Chondrocyte (in vitro differentiated cells): ENCODE data around the gene ELK1. TPM values are rescaled to one million over a fixed set of nuclear protein-coding genes. Genes with fewer than 3 reads are reported as not detected.
"Not testable (repeated sequence)": the region's sequence is repeated elsewhere in the genome, so short reads cannot be mapped to it uniquely, and the experiment has no call there.

Source experiments
- DNase-seq: peaks from one replicate; pipeline ENCODE4 v3.0.0; 2021; ENCODE audit warnings: mixed read lengths, low spot score
- H3K27ac Mint-ChIP-seq: one replicate; pipeline ENCODE4 v1.8.0; 2021; ENCODE audit warnings: mild to moderate bottlenecking, moderate library complexity, mixed read lengths; ENCODE audit not compliant: unreplicated experiment
- H3K27me3 Mint-ChIP-seq: 2 replicates; pipeline ENCODE4 v1.8.0; 2021; ENCODE audit warnings: low read depth, mixed read lengths
- H3K36me3 Mint-ChIP-seq: 2 replicates; pipeline ENCODE4 v1.8.0; 2021; ENCODE audit warnings: low read depth, mixed read lengths
- H3K4me1 Mint-ChIP-seq: 2 replicates; pipeline ENCODE4 v1.8.0; 2021; ENCODE audit warnings: low read depth, mild to moderate bottlenecking, mixed read lengths
- H3K4me3 Mint-ChIP-seq: one replicate; pipeline ENCODE4 v1.8.0; 2021; ENCODE audit warnings: mild to moderate bottlenecking, moderate library complexity, mixed read lengths; ENCODE audit not compliant: unreplicated experiment
- H3K9me3 Mint-ChIP-seq: 2 replicates; pipeline ENCODE4 v1.8.0; 2021; ENCODE audit warnings: low read depth, mixed read lengths
- total RNA-seq: library from RNA; stranded (reverse); gene quantifications from 3 replicates; pipeline ENCODE4 v1.2.1, GENCODE V29; 2021
- TF ChIP-seq, protein P1 (sequence below): fragments of 200-600 bp; sonication (generic); IDR thresholded peaks from 2 replicates; pipeline ENCODE4 v1.5.0; 2021; ENCODE audit warnings: antibody characterized with exemption, mild to moderate bottlenecking, moderate library complexity

ELK1 gene
- total RNA-seq, 1 donor from 2014 or later: 32.6 TPM

GRCh38 chrX:47683184-47683828 is 32.9 kb upstream of the ELK1 start:
- no peak for DNase-seq
- Mint-ChIP-seq H3K36me3 (no peaks in the 10 kb centered on the region), H3K4me3 (no peak overlapping the region), H3K27me3 (peaks cover 10% of the 10 kb centered on the region), H3K4me1 (no peaks in the 10 kb centered on the region), H3K9me3 (peaks cover 10% of the 10 kb centered on the region), H3K27ac (no peak overlapping the region)
- TF ChIP-seq, protein P1, sequence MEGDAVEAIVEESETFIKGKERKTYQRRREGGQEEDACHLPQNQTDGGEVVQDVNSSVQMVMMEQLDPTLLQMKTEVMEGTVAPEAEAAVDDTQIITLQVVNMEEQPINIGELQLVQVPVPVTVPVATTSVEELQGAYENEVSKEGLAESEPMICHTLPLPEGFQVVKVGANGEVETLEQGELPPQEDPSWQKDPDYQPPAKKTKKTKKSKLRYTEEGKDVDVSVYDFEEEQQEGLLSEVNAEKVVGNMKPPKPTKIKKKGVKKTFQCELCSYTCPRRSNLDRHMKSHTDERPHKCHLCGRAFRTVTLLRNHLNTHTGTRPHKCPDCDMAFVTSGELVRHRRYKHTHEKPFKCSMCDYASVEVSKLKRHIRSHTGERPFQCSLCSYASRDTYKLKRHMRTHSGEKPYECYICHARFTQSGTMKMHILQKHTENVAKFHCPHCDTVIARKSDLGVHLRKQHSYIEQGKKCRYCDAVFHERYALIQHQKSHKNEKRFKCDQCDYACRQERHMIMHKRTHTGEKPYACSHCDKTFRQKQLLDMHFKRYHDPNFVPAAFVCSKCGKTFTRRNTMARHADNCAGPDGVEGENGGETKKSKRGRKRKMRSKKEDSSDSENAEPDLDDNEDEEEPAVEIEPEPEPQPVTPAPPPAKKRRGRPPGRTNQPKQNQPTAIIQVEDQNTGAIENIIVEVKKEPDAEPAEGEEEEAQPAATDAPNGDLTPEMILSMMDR: no peak

DNA sequence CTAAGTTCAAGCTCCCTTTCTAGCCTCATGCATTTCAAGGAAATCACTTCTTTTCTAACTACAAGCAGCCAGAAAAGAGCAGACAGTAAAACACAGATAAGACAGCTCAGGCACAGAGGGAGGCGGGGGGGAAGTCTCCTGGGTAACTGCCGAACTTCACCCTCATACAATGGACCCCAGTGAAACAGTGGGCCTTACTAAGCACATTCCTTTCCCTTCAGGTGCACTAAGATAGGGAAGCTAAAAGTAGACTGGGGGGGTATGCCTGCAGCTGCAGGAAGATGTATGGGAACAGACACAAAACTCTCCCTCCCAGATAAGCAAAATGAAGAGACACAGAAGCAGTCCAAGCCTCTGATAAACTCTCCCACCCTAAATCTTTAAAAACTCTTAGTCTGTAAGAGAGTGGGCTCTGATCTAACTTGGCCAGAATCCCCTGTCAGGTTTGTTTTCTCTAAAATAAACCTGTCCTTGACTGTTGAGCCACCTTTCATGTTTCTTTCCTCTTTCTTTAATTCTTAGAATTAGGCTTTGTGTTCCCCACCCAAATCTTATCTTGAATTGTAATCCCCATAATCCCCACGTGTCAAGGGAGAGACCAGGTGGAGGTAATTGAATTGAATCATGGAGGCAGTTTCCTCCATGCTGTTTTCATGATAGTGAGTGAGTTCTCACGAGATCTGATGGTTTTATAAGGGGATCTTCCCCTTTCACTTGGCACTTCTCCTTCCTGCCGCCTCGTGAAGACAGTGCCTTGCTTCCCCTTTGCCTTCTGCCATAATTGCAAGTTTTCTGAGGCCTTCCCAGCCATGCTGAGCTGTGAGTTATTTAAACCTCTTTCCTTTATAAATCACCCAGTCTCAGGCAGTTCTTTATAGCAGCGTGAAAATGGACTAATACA is 25.8 kb upstream of the ELK1 start:
- Mint-ChIP-seq H3K27me3 (peaks cover 10% of the 10 kb centered on the region), H3K9me3 (peaks cover 19% of the 10 kb centered on the region)
- H3K4me1 Mint-ChIP-seq, H3K36me3 Mint-ChIP-seq, H3K27ac Mint-ChIP-seq, H3K4me3 Mint-ChIP-seq, DNase-seq: not testable (repeated sequence)

DNA sequence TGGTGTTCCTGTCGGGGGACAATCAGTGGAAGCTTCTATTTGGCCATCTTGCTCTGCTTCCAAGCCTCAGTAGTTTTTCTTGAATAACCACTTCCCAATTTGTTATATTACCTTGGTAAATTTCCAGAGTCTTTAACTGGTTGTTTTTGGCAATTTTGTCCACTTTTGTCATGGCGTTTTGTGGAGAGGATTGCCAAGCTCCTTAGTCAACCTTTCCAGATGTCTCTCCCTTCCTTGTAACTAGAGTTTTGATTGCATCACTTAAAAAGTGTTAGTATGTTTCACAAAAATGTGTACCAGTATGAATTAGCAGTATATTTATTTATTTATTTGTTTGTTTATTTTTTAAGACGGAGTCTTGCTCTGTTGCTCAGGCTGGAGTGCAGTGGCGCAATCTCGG is 24.4 kb upstream of the ELK1 start:
- Mint-ChIP-seq H3K4me1 (no peaks in the 10 kb centered on the region), H3K4me3 (no peak overlapping the region), H3K36me3 (peaks cover 2% of the 10 kb centered on the region), H3K9me3 (peaks cover 25% of the 10 kb centered on the region), H3K27ac (no peak overlapping the region), H3K27me3 (peaks cover 6% of the 10 kb centered on the region)
- no peak for DNase-seq
- TF ChIP-seq, protein P1: no peak

DNA sequence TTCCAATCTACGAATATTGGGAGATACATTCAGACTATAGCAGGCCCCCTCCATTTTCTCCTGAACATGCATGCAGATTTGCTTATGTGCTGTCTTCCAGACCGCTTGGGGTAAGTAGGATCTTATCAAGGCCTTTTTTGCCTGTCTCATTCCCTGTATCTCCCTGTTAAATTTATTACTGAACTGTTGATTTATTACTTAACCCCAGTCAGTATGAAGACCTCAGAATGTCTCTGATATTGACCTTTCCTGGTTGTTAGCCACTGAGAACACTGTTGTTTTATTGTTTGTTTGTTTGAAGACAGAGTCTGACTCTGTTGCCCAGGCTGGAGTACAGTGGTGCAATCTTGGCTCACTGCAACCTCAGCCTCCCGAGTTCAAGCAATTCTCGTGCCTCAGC is 15.4 kb upstream of the ELK1 start:
- peaks cover 19% of the 10 kb centered on the region for H3K9me3 Mint-ChIP-seq
- not testable (repeated sequence) for H3K4me3 Mint-ChIP-seq

GRCh38 chrX:47664737-47665136 is 14.4 kb upstream of the ELK1 start:
- Mint-ChIP-seq H3K9me3 (peaks cover 14% of the 10 kb centered on the region), H3K27ac (no peak overlapping the region), H3K27me3 (no peaks in the 10 kb centered on the region), H3K4me1 (peaks cover 11% of the 10 kb centered on the region), H3K4me3 (no peak overlapping the region), H3K36me3 (no peaks in the 10 kb centered on the region)
- TF ChIP-seq, protein P1: no peak
- DNase-seq: no peak

More for the DNA sequence above, 15.4 kb upstream of the ELK1 start:
- H3K27ac Mint-ChIP-seq, H3K27me3 Mint-ChIP-seq, DNase-seq, H3K36me3 Mint-ChIP-seq, H3K4me1 Mint-ChIP-seq: not testable (repeated sequence)

DNA sequence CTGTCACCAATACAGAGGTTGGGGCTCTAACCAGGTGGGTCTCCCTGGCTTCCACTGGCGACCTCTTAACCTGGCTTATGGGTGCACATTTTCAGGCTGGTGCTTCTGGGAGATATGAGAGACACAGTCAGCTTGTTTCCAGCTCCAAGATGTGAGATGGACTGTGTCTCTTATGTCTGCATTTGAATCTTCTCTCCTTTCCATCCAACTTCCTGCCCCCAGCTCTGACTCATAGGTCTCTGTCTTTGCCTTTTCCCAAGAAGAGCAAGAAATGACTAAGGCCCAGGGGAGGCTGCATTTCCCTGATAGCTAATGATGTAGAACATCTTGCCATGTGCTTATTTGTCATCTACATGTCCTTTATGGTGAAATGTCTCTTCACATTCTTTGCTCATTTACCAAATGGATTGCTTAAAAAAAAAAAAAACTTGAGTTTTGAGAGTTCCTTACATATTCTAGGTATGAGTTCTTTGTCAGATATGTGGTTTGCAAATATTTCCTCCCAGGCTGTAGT is 11.8 kb upstream of the ELK1 start:
- DNase-seq: no peak
- Mint-ChIP-seq H3K36me3 (no peaks in the 10 kb centered on the region), H3K4me3 (no peak overlapping the region), H3K9me3 (peaks cover 14% of the 10 kb centered on the region), H3K27me3 (no peaks in the 10 kb centered on the region), H3K27ac (peak overlapping the region; percentile 37), H3K4me1 (peaks cover 19% of the 10 kb centered on the region)
- TF ChIP-seq, protein P1: no peak
